HCEC 1CT (cell line): ENCODE data around the gene TTC1.
"Not testable (repeated sequence)": the region's sequence is repeated elsewhere in the genome, so short reads cannot be mapped to it uniquely, and the experiment has no call there.

Experiments
- DNase-seq: peaks from one replicate; pipeline ENCODE4 v3.0.0-alpha.2; 2017

Gene TTC1

DNA sequence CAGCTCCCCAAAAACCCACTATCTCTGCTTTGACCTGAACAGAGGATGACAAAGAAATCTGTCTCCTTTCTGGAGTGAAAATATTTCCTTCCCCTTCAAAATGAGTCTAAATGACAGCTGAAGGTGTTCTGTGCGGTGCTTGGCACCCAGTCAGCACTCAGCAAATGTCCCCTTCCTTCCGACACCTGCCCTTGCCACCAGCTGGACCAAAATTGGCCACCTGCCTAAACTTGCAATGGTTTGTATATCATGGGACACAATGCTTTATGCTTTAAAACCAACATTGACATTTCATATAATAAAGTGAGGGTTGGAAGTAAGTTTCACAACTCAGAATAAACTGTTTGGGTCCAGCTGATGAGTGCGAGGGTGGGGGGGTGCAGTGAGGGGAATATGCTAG is 7.5 kb upstream of the TTC1 start:
- DNase-seq = no peak

DNA sequence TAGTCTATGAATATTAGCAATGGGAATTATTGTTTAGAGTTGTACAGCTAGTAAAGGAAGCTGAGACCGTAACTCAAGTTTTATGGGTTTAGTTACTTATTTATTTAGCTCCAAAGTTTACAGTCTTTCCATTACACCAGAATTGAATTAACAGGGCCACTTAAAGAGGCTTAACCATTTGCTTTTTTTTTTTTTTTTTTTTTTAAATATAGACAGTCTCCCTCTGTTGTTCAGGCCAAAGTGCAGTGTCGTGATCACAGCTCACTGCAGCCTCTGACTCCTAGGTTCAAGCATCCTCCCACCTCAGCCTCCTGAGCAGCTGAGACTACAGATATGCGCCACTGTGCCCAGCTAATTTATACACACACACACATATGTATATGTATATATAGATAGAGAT is 1.4 kb upstream of the TTC1 start:
- DNase-seq = no peak

DNA sequence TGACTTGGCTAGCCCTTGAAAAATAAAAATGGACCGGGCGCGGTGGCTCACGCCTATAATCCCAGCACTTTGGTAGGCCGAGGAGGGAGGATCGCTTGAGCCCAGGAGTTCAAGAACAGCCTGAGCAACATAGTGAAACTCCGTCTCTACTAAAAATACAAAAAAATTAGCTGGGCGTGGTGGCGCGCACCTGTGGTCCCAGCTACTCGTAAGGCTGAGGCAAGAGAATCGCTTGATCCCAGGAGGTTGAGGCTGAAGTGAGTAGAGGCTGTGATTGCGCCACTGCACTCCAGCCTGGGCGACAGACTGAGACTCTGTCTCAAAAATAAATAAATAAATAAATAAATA is 436 bp upstream of the TTC1 start:
- DNase-seq = not testable (repeated sequence)

- no peak for DNase-seq
These were observed 651 bp downstream of the TTC1 start for GRCh38 chr5:160009591-160009989.

DNA sequence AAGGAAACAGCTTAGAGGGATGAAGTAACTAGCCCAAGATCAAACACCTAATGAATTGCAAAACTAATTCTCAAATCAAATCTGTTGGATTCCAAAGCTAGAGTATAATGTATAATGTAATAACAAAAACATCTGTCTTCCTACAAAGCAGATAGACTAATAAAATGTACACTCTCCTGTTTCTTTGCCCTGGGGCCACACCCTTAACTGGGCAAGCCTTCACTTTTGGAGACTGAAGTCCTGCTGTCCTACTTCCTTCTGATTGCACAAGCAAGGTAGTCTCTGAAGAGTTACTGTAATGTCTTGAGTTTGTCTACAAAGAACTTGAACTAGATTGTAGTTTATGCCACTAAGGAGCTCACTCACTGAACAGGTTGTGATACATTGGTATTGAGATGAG is 2.5 kb downstream of the TTC1 start:
- DNase-seq = no peak

- not testable (repeated sequence) for DNase-seq
These were observed 5.3 kb downstream of the TTC1 start for GRCh38 chr5:160014197-160014596.

DNA sequence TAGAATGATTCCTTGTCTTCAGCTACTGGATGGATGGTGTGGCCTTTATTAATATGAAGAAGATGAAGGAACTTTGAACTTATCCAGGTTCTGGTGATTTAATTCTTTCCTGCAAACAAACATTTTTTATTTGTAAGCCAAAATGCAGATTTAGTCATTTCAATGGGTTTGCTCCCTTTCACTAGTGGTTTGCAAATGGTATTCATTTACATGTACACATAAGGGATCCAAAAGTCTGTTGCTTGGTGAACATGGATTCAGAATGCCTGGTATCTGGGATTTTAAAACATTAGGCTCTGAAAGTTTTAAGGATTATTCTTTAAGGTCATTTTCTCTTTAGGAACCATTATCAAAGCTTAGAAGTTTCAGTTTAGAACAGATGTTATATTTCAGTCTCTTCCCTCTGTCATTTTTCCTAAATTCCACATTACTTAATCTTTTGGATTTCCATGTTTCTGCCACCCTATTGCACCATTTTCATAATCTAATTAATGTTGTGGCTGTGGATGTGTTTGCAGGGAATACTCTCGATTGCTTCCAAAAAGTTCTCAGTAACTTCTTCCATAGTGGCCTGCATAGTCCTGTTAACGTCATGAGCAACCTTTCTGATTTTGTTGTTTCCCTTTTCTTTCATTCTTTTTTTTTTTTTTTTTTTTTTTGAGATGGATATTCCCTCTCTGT is 10.1 kb downstream of the TTC1 start:
- no peak for DNase-seq

DNA sequence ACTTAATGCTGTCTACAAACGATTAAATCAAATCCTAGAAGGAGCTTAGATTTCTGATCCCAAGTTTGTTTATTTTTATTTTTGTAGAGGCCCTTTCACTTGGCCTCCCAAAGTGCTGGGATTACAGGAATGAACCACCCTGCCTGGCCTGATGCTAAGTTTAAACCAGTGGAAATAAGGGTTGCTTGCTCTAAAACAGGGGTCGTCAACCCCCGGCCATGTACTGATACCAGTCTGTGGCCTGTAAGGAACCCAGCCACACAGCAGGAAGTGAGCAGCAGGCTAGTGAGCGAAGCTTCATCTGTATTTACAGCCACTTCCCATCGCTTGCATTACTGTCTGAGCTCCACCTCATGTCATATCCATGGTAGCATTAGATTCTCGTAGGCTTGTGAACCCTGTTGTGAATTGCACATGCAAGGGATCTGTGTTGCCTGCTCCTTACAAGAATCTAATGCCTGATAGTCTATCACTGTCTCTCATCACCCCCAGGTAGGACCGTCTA is 11.4 kb downstream of the TTC1 start:
- no peak for DNase-seq

DNA sequence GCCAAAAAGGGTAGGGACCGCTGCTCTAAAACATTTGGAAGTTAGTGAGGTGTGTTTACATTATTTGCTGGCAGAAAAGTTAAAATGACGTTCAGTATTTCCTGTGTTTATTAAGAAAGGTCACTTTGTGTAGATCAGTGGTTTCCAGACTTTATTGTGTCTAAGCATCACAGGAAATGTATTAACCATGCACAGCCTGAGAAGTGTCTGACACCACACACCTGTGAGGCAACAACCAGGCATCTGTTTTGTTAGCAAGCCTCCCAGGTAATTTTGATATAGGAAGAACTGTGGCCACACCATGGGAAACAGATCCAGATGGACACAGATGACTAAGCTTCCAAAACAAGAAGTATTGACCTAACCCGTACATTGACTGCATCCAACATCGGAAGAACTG is 12.0 kb downstream of the TTC1 start:
- peak; percentile 34 for DNase-seq

GRCh38 chr5:160021831-160022446 is 13.0 kb downstream of the TTC1 start:
- peak; percentile 61 for DNase-seq

DNA sequence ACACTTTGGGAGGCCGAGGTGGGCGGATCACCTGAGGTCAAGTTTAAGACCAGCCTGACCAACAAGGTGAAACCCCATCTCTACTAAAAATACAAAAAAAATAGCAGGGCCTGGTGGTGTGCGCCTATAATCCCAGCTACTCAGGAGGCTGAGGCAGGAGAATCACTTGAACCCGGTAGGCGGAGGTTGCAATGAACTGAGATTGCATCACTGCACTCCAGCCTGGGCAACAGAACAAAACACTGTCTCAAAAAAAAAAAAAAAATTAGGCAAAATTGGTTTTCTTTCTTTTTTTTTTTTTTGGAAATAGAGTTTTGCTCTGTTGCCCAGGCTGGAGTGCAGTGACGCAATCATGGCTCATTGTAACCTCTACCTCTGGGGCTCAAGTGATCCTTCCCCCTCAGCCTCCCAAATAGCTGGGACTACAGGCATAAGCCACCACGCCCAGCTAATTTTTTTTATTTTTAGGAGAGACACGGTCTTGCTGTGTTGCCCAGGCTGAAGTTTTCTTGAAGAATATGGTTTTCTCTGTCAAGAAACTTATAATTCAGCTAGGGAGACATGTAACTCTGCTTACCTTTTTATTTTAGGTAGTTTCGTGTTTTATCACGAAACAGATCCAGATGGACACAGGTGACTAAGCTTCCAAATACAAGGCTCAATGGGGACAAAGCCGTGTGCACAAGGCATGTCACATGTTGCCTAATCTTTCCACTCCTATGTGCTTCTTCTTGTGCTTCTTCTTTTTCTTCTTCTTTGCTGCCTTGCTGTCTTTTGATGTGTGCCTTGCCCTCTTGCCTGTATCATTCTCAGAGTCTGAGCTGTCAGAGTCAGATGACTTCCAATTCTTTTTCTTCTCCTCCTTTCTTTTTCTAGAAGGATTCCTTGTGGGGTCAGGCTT is 14.3 kb downstream of the TTC1 start:
- DNase-seq = no peak

DNA sequence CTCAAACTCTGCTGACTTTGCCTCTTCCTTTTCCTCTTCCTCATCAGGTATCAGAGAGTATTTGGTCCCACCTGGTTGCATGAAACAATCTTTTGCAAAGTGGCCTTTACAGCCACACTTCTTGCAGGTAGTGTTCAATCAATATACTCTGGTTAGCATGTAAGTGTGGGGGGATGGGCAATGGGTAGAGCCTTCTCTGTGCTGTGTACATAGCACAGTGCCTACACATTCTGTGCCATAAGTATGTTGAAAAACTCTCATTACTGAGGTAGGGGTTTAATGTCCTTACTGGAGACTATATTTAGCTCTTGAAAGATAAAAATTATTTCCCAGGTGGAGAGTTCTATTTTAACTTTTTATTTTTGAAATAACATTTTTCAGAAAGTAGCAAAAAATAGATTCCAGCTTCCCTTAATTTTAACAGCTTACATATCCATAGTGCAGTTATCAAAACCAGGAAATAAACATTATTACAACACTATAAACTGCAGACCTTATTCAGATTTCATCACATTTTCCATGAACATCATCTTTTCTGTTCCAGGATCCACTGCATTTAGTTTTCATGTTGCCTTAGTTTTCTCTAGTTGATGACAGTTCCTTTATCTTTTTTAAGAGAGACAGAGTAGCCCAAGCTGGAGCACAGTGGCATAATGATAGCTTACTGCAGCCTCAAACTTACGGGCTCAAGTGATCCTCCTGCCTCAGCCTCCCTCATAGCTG is 15.1 kb downstream of the TTC1 start:
- DNase-seq = no peak

GRCh38 chr5:160029004-160029403 is 20.1 kb downstream of the TTC1 start:
- no peak for DNase-seq

- DNase-seq = no peak
These were observed 20.7 kb downstream of the TTC1 start for GRCh38 chr5:160029540-160030139.

GRCh38 chr5:160030631-160031377 is 21.9 kb downstream of the TTC1 start:
- DNase-seq = no peak

DNA sequence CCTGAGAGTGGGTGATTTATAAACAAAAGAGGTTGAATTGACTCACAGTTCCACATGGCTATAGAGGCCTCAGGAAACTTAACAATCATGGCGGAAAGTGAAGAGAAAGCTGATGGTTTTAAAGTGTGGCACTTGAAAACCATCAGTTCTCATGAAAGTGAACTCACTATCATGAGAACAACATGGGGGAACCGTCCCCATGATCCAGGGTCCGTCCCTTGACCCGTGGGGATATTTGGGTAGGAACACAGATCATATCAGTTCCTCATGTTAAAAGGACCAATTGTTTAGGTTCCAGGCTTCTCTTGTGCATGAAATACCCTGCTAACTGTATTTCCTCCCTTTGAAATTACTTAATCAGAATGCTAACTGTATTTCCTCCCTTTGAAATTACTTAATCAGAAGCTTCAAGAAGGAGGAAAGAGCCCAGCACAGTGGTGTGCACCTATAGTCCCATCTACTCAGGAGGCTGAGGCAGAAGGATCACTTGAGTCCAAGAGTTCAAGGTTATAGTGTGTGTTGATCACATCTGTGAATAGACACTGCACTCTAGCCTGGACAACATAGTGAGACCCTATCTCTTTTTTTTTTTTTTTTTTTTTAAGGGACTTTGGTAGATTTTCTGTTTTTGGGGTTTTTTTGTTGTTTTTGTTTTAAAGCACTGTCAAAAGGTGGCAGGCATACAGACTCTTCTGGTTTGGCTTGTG is 24.8 kb downstream of the TTC1 start:
- no peak for DNase-seq

DNA sequence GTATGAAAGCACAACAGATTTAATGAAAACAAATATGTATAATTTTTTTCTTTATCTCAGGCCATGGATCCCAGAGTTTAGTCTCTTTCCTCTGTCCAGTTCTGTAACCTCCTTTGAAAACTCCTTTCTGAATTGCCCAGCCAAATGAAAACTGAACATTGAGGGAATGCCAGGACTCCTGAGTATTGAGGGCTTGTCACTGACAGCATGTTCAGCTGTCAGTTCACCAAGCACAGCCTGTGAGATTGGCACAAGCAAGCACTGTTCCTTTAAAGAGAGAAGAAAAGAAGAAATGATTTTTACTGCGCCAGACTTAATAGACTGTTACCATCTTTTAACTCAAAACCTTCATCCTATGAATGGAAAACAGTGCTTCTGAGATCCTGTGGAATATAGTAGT is 27.3 kb downstream of the TTC1 start:
- DNase-seq = no peak

DNA sequence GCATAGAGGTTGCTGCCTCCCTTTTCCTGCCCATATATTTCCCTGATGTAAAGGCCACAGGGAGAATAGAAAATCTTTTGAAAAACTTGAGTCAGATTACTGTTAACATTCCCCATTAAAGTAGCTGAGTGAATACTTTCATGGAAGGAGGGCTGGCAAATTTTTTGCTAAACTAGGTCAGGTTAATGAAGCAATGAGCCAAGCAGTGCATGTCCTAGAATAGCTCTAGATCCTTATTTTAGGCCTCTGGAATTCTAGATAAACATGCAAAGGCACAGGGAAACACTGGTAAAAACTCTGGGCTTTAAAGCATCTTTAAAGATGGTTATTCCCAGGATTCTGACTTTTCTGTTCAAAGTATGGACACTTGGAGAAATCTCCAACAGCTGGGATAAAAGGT is 27.9 kb downstream of the TTC1 start:
- DNase-seq = no peak

- peak; percentile 7 for DNase-seq
These were observed 31.0 kb downstream of the TTC1 start for GRCh38 chr5:160039810-160040470.

DNA sequence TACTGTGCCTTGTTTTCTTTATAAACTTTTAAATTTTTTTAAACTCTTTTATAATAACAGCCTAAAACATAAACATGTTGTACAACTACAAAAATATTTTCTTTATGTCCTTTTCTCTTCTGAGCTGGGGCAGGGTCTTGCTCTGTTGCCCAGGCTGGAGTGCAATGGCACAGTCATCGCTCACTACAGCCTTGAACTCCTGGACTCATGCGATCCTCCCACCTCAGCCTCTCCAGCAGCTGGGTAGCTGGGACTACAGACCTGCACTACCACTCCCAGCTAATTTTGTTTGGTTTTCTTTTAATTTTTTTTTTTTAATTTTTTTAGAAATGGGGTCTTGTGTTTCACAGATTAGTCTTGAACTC is 31.5 kb downstream of the TTC1 start:
- no peak for DNase-seq

DNA sequence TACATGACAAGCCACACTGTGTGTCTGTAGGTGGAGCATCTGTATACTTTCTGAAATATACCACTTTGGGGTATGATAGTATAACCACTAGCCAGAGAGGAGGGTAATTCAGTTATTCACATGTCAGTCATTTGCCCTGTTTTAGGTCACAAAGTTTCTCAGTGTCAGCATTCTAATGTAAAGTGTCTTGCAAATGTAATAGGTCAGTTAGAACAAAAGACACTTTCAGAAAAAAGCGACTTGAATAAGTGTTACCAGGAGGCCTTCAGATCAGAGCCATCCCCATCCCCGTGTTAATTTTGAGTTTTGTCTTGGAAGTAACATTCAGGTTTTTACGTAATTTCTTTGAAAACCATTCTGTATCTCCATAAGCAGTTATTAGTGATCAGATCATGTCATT is 33.7 kb downstream of the TTC1 start:
- DNase-seq = no peak
